HepG2 (cell line): ENCODE data around the gene ELP5. TPM values are rescaled to one million over a fixed set of nuclear protein-coding genes. Genes with fewer than 3 reads are reported as not detected.

Experiments
- EP300 ChIP-seq, 3 experiments: sonication (generic) in 1 of 3; formaldehyde crosslinking in 1 of 3; IDR thresholded peaks; 2 replicates each; pipeline versions ENCODE4 v1.5.1 to v1.6.1; 2011 to 2020; ENCODE audit warnings: low read depth in 2 of 3, low read length in 2 of 3, borderline replicate concordance in 1 of 3, improper control_type of control experiment in 1 of 3, mild to moderate bottlenecking in 1 of 3, missing genetic modification reagents in 1 of 3, moderate library complexity in 1 of 3
- POLR2A ChIP-seq, 2 experiments: IDR thresholded peaks; 2 replicates each; pipeline ENCODE4 v1.6.1; 2011; ENCODE audit warnings: low read depth in 2 of 2, low read length in 2 of 2, mild to moderate bottlenecking in 1 of 2, moderate library complexity in 1 of 2; ENCODE audit not compliant: insufficient read depth in 1 of 2
- ZNF225 ChIP-seq: sonication (generic); formaldehyde crosslinking; IDR thresholded peaks from 2 replicates; pipeline ENCODE4 v1.4.0; 2020; ENCODE audit warnings: mild to moderate bottlenecking, missing genetic modification reagents
- ZNF879 ChIP-seq: sonication (generic); formaldehyde crosslinking; IDR thresholded peaks from 2 replicates; pipeline ENCODE4 v1.8.1; 2023; ENCODE audit warnings: missing genetic modification reagents
- polyA plus RNA-seq, 8 experiments: library from polyadenylated mRNA; depleted of rRNA in 3 of 8; stranded (reverse) in 7 of 8; unstranded in 1 of 8; fragments of >200 nt; fragmentation: Illumina TruSeq in 4 of 8; extraction: Trizol in 4 of 8; gene quantifications; 2 replicates each; pipeline versions ENCODE4 v1.2.1 to v1.2.3, GENCODE V29; 2011 to 2016; ENCODE audit warnings: low read depth in 4 of 8, missing spikeins in 1 of 8, mixed read lengths in 1 of 8; ENCODE audit not compliant: insufficient read depth in 1 of 8
- total RNA-seq, 5 experiments: library from RNA; depleted of rRNA; stranded (reverse); fragments of >200 nt; fragmentation: Illumina TruSeq; extraction: Trizol; gene quantifications; 2 replicates each; pipeline ENCODE4 v1.2.3, GENCODE V29; 2016; ENCODE audit warnings: low read depth in 1 of 5
- TF ChIP-seq, protein P1 (sequence below): sonication (generic); formaldehyde crosslinking; IDR thresholded peaks from 2 replicates; pipeline ENCODE4 v1.8.0; 2022; ENCODE audit warnings: mild to moderate bottlenecking, missing genetic modification reagents; ENCODE audit not compliant: insufficient replicate concordance
- TF ChIP-seq, protein P2 (sequence below): sonication (generic); formaldehyde crosslinking; IDR thresholded peaks from 2 replicates; pipeline ENCODE4 v1.5.0; 2020; ENCODE audit warnings: mild to moderate bottlenecking, missing genetic modification reagents
- TF ChIP-seq, protein P3 (sequence below): sonication (generic); formaldehyde crosslinking; IDR thresholded peaks from 2 replicates; pipeline ENCODE4 v1.5.1; 2020; ENCODE audit warnings: missing genetic modification reagents, mild to moderate bottlenecking, borderline replicate concordance
- TF ChIP-seq, protein P4 (sequence below), 2 experiments: sonication (generic) in 1 of 2; formaldehyde crosslinking in 1 of 2; IDR thresholded peaks; 2 replicates each; pipeline versions ENCODE4 v1.6.1 to v1.9.0; 2014 to 2022; ENCODE audit warnings: antibody characterized with exemption in 1 of 2, borderline replicate concordance in 1 of 2, inconsistent platforms in 1 of 2, low read depth in 1 of 2, missing genetic modification reagents in 1 of 2
- TF ChIP-seq, protein P5 (sequence below): IDR thresholded peaks from 2 replicates; pipeline ENCODE4 v1.6.1; 2012; ENCODE audit warnings: inconsistent platforms
- TF ChIP-seq, protein P6 (sequence below): sonication (generic); formaldehyde crosslinking; conservative IDR thresholded peaks from 2 replicates; pipeline ENCODE4 v1.4.0; 2020; ENCODE audit warnings: mild to moderate bottlenecking, missing genetic modification reagents, moderate library complexity

ELP5 gene
- total and polyA plus RNA-seq, 2 of the 13 experiments (the other 11 are each of a cell fraction or from before 2014, with no cell fraction given) = 67.6 to 69.8 TPM

DNA sequence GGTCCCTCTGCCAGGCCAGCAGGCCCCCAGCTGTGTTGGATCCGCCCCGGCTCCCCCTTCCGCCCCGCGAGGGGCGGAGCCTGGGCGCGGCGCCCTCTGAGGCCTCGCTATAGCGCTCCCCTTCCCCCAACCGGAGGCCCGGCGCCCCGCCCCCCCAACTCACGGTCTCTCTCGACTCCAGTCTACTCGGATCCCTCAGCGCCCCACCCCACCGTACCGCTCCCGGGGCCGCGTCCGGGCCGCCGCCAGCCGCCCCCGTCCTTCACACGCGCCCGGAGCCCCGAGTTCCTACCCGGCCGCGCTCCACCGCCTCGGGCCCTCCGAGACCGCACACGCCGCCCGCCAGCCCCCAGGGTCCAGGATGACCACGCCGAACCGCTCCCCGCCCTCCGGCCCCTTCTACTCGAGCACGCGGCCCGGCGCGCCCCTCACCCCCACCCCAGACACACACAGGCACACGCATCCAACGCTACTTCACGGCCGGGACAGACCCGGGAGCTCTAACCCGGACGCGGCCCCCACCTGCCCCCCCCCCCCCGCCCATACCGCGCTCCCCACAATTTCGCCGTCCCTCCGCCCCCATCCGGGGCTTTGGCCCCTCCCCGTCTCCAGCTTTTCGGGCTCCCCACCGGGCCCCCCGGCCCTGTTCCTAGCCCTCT is 14.1 kb upstream of the ELP5 start (continued):
- TF ChIP-seq, protein P1, sequence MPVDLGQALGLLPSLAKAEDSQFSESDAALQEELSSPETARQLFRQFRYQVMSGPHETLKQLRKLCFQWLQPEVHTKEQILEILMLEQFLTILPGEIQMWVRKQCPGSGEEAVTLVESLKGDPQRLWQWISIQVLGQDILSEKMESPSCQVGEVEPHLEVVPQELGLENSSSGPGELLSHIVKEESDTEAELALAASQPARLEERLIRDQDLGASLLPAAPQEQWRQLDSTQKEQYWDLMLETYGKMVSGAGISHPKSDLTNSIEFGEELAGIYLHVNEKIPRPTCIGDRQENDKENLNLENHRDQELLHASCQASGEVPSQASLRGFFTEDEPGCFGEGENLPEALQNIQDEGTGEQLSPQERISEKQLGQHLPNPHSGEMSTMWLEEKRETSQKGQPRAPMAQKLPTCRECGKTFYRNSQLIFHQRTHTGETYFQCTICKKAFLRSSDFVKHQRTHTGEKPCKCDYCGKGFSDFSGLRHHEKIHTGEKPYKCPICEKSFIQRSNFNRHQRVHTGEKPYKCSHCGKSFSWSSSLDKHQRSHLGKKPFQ = no peak
- TF ChIP-seq POLR2A (IDR thresholded peaks at IDR 0.05; ENCODE audit: insufficient read depth in 1 of 2, low read depth in 2 of 2, low read length in 2 of 2) (peak; percentile 39 to 59; a peak in 3 of 4 replicates), ZNF879 (CRISPR knock-in tag) (no peak), EP300 (IDR thresholded peaks at IDR 0.05; ENCODE audit: low read depth in 2 of 2, low read length in 2 of 2) (no peak), EP300 (CRISPR knock-in tag; IDR thresholded peaks at IDR 0.05; ENCODE audit: borderline replicate concordance) (no peak), ZNF225 (CRISPR knock-in tag) (no peak)
- TF ChIP-seq, protein P2, sequence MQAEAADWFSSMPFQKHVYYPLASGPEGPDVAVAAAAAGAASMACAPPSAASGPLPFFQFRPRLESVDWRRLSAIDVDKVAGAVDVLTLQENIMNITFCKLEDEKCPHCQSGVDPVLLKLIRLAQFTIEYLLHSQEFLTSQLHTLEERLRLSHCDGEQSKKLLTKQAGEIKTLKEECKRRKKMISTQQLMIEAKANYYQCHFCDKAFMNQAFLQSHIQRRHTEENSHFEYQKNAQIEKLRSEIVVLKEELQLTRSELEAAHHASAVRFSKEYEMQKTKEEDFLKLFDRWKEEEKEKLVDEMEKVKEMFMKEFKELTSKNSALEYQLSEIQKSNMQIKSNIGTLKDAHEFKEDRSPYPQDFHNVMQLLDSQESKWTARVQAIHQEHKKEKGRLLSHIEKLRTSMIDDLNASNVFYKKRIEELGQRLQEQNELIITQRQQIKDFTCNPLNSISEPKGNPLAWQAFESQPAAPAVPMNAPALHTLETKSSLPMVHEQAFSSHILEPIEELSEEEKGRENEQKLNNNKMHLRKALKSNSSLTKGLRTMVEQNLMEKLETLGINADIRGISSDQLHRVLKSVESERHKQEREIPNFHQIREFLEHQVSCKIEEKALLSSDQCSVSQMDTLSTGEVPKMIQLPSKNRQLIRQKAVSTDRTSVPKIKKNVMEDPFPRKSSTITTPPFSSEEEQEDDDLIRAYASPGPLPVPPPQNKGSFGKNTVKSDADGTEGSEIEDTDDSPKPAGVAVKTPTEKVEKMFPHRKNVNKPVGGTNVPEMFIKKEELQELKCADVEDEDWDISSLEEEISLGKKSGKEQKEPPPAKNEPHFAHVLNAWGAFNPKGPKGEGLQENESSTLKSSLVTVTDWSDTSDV (CRISPR knock-in tag) = no peak
- TF ChIP-seq, protein P3, sequence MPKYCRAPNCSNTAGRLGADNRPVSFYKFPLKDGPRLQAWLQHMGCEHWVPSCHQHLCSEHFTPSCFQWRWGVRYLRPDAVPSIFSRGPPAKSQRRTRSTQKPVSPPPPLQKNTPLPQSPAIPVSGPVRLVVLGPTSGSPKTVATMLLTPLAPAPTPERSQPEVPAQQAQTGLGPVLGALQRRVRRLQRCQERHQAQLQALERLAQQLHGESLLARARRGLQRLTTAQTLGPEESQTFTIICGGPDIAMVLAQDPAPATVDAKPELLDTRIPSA (CRISPR knock-in tag) = no peak
- TF ChIP-seq, protein P4, sequence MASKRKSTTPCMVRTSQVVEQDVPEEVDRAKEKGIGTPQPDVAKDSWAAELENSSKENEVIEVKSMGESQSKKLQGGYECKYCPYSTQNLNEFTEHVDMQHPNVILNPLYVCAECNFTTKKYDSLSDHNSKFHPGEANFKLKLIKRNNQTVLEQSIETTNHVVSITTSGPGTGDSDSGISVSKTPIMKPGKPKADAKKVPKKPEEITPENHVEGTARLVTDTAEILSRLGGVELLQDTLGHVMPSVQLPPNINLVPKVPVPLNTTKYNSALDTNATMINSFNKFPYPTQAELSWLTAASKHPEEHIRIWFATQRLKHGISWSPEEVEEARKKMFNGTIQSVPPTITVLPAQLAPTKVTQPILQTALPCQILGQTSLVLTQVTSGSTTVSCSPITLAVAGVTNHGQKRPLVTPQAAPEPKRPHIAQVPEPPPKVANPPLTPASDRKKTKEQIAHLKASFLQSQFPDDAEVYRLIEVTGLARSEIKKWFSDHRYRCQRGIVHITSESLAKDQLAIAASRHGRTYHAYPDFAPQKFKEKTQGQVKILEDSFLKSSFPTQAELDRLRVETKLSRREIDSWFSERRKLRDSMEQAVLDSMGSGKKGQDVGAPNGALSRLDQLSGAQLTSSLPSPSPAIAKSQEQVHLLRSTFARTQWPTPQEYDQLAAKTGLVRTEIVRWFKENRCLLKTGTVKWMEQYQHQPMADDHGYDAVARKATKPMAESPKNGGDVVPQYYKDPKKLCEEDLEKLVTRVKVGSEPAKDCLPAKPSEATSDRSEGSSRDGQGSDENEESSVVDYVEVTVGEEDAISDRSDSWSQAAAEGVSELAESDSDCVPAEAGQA (IDR thresholded peaks at IDR 0.05; ENCODE audit: low read depth) = no peak
- TF ChIP-seq, protein P4 (CRISPR knock-in tag; IDR thresholded peaks at IDR 0.05; ENCODE audit: borderline replicate concordance) = no peak
- TF ChIP-seq, protein P5, sequence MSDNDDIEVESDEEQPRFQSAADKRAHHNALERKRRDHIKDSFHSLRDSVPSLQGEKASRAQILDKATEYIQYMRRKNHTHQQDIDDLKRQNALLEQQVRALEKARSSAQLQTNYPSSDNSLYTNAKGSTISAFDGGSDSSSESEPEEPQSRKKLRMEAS = peak; percentile 78
- TF ChIP-seq, protein P6, sequence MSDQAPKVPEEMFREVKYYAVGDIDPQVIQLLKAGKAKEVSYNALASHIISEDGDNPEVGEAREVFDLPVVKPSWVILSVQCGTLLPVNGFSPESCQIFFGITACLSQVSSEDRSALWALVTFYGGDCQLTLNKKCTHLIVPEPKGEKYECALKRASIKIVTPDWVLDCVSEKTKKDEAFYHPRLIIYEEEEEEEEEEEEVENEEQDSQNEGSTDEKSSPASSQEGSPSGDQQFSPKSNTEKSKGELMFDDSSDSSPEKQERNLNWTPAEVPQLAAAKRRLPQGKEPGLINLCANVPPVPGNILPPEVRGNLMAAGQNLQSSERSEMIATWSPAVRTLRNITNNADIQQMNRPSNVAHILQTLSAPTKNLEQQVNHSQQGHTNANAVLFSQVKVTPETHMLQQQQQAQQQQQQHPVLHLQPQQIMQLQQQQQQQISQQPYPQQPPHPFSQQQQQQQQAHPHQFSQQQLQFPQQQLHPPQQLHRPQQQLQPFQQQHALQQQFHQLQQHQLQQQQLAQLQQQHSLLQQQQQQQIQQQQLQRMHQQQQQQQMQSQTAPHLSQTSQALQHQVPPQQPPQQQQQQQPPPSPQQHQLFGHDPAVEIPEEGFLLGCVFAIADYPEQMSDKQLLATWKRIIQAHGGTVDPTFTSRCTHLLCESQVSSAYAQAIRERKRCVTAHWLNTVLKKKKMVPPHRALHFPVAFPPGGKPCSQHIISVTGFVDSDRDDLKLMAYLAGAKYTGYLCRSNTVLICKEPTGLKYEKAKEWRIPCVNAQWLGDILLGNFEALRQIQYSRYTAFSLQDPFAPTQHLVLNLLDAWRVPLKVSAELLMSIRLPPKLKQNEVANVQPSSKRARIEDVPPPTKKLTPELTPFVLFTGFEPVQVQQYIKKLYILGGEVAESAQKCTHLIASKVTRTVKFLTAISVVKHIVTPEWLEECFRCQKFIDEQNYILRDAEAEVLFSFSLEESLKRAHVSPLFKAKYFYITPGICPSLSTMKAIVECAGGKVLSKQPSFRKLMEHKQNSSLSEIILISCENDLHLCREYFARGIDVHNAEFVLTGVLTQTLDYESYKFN = no peak
